ENCODE measurements around the gene DDTL. TPM values are rescaled to one million over a fixed set of nuclear protein-coding genes. Genes with fewer than 3 reads are reported as not detected.

Gene DDTL
- total and polyA plus RNA-seq, 2 donors (not counting 3 experiments of a cell fraction or from before 2014, with no cell fraction given), result 0.57 to 2.7 TPM

GRCh38 chr22:24021304-24021703 is 54.6 kb downstream of the DDTL start:
- H3K9ac ChIP-seq (replicated peaks; ENCODE audit: extremely low read depth, insufficient read depth, low read length), result no peak overlapping the region
- no peak overlapping the region for H2AFZ ChIP-seq (ENCODE audit: low read depth, low read length)
- H3K27ac ChIP-seq (ENCODE audit: insufficient read depth, low read depth, low read length), result no peak overlapping the region
- dilution Hi-C loops (cut with MboI; ENCODE audit: extremely low pct_ligation_motif_present, low sequenced_read_pairs), result no loop called here
- POLR2A ChIA-PET, result no interaction called here
- peaks cover 43% of the 10 kb centered on the region for H3K79me2 ChIP-seq (ENCODE audit: control insufficient read depth, insufficient read depth, low read length)
- H3K27me3 ChIP-seq (ENCODE audit: control insufficient read depth in 2 of 2, insufficient read depth in 2 of 2, low read length in 2 of 2), result no peaks in the 10 kb centered on the region
- no peak for DNase-seq (ENCODE audit: low read depth, low spot score)
- CTCF ChIA-PET, result no interaction called here
- no peak overlapping the region for H3K4me3 ChIP-seq (replicated peaks in 1 of 3; ENCODE audit: insufficient read depth in 1 of 3, low read depth in 1 of 3, low read length in 3 of 3)
- no TSS peak for BruUV-seq (replicated peaks)
- peaks cover 4% of the 10 kb centered on the region for H3K4me1 ChIP-seq (ENCODE audit: control insufficient read depth, extremely low read depth, insufficient read depth, low read length)
- H3K9me3 ChIP-seq (replicated peaks; ENCODE audit: control insufficient read depth, insufficient read depth, low read length), result no peaks in the 10 kb centered on the region
- H3K36me3 ChIP-seq (ENCODE audit: control insufficient read depth in 2 of 2, extremely low read depth in 1 of 2, insufficient read depth in 2 of 2, low read length in 2 of 2), result no peaks in the 10 kb centered on the region
- no peaks in the 10 kb centered on the region for H4K20me1 ChIP-seq (replicated peaks; ENCODE audit: control insufficient read depth, extremely low read depth, insufficient read depth, low read length)
- H3K4me2 ChIP-seq (ENCODE audit: insufficient read depth, low read length), result no peak overlapping the region
- no peak for TF ChIP-seq JUN (IDR thresholded peaks at IDR 0.05; ENCODE audit: borderline replicate concordance, insufficient read depth, insufficient read length, low read depth)
- no peak for TF ChIP-seq CTCF (IDR thresholded peaks at IDR 0.05; ENCODE audit: extremely low read depth in 1 of 2, insufficient read depth in 1 of 2, low read depth in 1 of 2, low read length in 2 of 2)
- no peak for TF ChIP-seq POLR2A (IDR thresholded peaks at IDR 0.05; ENCODE audit: low read depth, low read length)
- no peak for TF ChIP-seq EZH2 (IDR thresholded peaks at IDR 0.05; ENCODE audit: borderline replicate concordance, low read depth, low read length, severe bottlenecking)
- TF ChIP-seq FOS (IDR thresholded peaks at IDR 0.05; ENCODE audit: borderline replicate concordance, insufficient read depth, low read length), result no peak
- no peak for TF ChIP-seq MAX (IDR thresholded peaks at IDR 0.05; ENCODE audit: insufficient read depth, insufficient read length)
- no peak for TF ChIP-seq GATA2 (IDR thresholded peaks at IDR 0.05; ENCODE audit: insufficient read depth, insufficient read length, low read depth, low read length)
- intact Hi-C loops (cut with micrococcal nuclease), result no loop called here
- no peaks in the 10 kb centered on the region for H3K9me1 ChIP-seq (replicated peaks; ENCODE audit: control insufficient read depth, extremely low read depth, insufficient read depth, low read length)
- FAIRE-seq, result no peak

Other genes with a start within 250 kb of the DDTL start
- gene ZNF70, start 215.8 kb upstream of the DDTL start, total RNA-seq, result 6.0 and 6.2 TPM in 2 replicates
- 1.7 and 1.9 TPM in 2 replicates for gene ZNF70, start 215.8 kb upstream of the DDTL start, polyA plus RNA-seq
- not detected in 2 replicates for gene VPREB3, start 212.5 kb upstream of the DDTL start, total RNA-seq
- not detected in 2 replicates for gene VPREB3, start 212.5 kb upstream of the DDTL start, polyA plus RNA-seq
- gene C22orf15, start 203.9 kb upstream of the DDTL start, total RNA-seq, result not detected in 2 replicates
- 0.86 and 0.94 TPM in 2 replicates for gene C22orf15, start 203.9 kb upstream of the DDTL start, polyA plus RNA-seq
- 64.8 and 75.6 TPM in 2 replicates for gene CHCHD10, start 198.9 kb upstream of the DDTL start, total RNA-seq
- gene CHCHD10, start 198.9 kb upstream of the DDTL start, polyA plus RNA-seq, result 27.3 and 28.1 TPM in 2 replicates
- gene MMP11, start 194.0 kb upstream of the DDTL start, total RNA-seq, result 10.1 and 10.3 TPM in 2 replicates
- 16.9 and 23.2 TPM in 2 replicates for gene MMP11, start 194.0 kb upstream of the DDTL start, polyA plus RNA-seq
- gene SMARCB1, start 179.9 kb upstream of the DDTL start, total RNA-seq, result 113 and 130 TPM in 2 replicates
- 135 and 148 TPM in 2 replicates for gene SMARCB1, start 179.9 kb upstream of the DDTL start, polyA plus RNA-seq
- gene DERL3, start 127.9 kb upstream of the DDTL start, total RNA-seq, result 2.4 and 3.4 TPM in 2 replicates
- 3.8 and 4.1 TPM in 2 replicates for gene DERL3, start 127.9 kb upstream of the DDTL start, polyA plus RNA-seq
- 3.6 and 4.6 TPM in 2 replicates for gene SLC2A11, start 109.0 kb upstream of the DDTL start, total RNA-seq
- 3.1 and 4.2 TPM in 2 replicates for gene SLC2A11, start 109.0 kb upstream of the DDTL start, polyA plus RNA-seq
- gene MIF, start 72.5 kb upstream of the DDTL start, total RNA-seq, result 674 and 730 TPM in 2 replicates
- 529 and 898 TPM in 2 replicates for gene MIF, start 72.5 kb upstream of the DDTL start, polyA plus RNA-seq
- 4.0 and 33.6 TPM in 2 replicates for gene GSTT2B, start 5.7 kb upstream of the DDTL start, total RNA-seq
- gene GSTT2B, start 5.7 kb upstream of the DDTL start, polyA plus RNA-seq, result 36.1 and 46.5 TPM in 2 replicates
- 89.5 and 106 TPM in 2 replicates for gene DDT, start 7.6 kb downstream of the DDTL start, total RNA-seq
- gene DDT, start 7.6 kb downstream of the DDTL start, polyA plus RNA-seq, result 205 and 265 TPM in 2 replicates
- not detected in 2 replicates for gene GSTT2, start 13.2 kb downstream of the DDTL start, total RNA-seq
- 2.9 and 3.0 TPM in 2 replicates for gene GSTT2, start 13.2 kb downstream of the DDTL start, polyA plus RNA-seq
- gene GSTT4, start 38.6 kb downstream of the DDTL start, total RNA-seq, result not detected in 2 replicates
- gene GSTT4, start 38.6 kb downstream of the DDTL start, polyA plus RNA-seq, result not detected in 2 replicates
- gene CABIN1, start 44.4 kb downstream of the DDTL start, total RNA-seq, result 67.8 and 68.9 TPM in 2 replicates
- 14.5 and 15.6 TPM in 2 replicates for gene CABIN1, start 44.4 kb downstream of the DDTL start, polyA plus RNA-seq
- gene SUSD2, start 214.6 kb downstream of the DDTL start, total RNA-seq, result 0.18 and 0.27 TPM in 2 replicates
- gene SUSD2, start 214.6 kb downstream of the DDTL start, polyA plus RNA-seq, result 0.26 and 0.35 TPM in 2 replicates